ENCODE measurements around the gene PSAT1.

Gene PSAT1

DNA sequence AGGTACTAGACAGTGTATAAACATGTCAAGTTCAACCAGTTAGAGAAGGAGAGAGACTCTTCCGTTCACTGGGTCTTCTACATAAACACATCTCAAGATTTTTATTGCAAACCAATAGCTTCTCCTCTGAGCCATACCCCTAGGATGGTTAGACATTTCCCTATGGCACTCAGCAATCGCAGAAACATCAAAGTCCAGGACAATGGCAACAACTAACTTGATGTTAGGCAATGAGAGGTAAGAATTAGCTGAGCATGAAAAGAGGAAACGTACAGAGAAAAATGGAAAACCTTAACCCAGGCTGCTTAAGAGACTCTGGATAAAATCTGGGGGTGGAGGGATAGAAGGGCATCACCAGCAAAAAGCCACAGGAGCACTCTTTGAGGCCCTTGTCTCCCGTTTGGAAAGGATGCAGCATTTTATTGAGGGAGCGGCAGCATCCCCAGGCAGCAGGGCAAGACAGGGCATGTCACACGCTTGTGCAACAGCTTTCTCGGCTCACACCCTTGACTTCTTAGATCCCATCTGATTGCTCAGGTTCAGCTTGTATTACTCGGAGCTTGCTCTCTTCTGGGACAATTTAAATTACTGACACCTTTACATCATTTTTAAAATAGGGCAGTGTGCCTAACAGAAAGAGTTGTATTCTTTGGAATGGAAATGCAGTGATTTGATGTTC is 8.6 kb upstream of the PSAT1 start:
- no peak for TF ChIP-seq FOXM1 (IDR thresholded peaks at IDR 0.05; ENCODE audit: borderline replicate concordance, low read depth)
- no peak for TF ChIP-seq TCF12 (IDR thresholded peaks at IDR 0.05; ENCODE audit: low read depth)
- TF ChIP-seq CEBPB (IDR thresholded peaks at IDR 0.05): no peak
- TF ChIP-seq RAD21 (IDR thresholded peaks at IDR 0.05; ENCODE audit: low read depth): no peak
- no peak for TF ChIP-seq NFIC (IDR thresholded peaks at IDR 0.05)
- TF ChIP-seq EGR1 (IDR thresholded peaks at IDR 0.05): no peak
- TF ChIP-seq, protein P1, sequence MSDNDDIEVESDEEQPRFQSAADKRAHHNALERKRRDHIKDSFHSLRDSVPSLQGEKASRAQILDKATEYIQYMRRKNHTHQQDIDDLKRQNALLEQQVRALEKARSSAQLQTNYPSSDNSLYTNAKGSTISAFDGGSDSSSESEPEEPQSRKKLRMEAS (IDR thresholded peaks at IDR 0.05): no peak
- no peak for TF ChIP-seq CREB1 (IDR thresholded peaks at IDR 0.05; ENCODE audit: low read depth)
- no peak for TF ChIP-seq TAF1 (IDR thresholded peaks at IDR 0.05; ENCODE audit: low read depth)
- no peak for TF ChIP-seq REST (IDR thresholded peaks at IDR 0.05; ENCODE audit: low read depth)
- TF ChIP-seq ZBTB7A (IDR thresholded peaks at IDR 0.05; ENCODE audit: low read depth): no peak
- TF ChIP-seq YY1 (IDR thresholded peaks at IDR 0.05; ENCODE audit: low read depth): no peak
- TF ChIP-seq TEAD4 (IDR thresholded peaks at IDR 0.05): no peak
- no peak for TF ChIP-seq EP300 (IDR thresholded peaks at IDR 0.05; ENCODE audit: borderline replicate concordance)
- TF ChIP-seq, protein P2, sequence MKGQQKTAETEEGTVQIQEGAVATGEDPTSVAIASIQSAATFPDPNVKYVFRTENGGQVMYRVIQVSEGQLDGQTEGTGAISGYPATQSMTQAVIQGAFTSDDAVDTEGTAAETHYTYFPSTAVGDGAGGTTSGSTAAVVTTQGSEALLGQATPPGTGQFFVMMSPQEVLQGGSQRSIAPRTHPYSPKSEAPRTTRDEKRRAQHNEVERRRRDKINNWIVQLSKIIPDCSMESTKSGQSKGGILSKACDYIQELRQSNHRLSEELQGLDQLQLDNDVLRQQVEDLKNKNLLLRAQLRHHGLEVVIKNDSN (IDR thresholded peaks at IDR 0.05): no peak

DNA sequence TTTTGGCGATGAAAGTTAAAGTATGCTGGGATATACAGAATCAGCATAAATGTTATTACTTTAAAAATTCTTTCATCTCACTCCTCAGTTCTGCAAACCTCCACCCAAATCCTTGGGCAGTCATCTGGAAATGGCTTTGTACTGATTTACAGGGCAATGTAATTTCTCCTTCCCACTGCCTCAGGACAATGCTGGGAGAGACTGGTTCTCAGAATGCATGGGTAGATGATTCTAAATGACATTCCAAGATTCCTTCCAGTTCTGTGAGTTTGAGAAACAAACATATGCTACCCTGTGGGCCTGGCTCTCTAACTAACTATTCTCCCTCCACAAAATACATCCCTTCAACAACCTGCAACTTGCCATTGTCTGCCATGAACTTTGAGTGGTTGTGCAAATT is 7.5 kb upstream of the PSAT1 start:
- TF ChIP-seq REST (IDR thresholded peaks at IDR 0.05; ENCODE audit: low read depth): no peak
- TF ChIP-seq EGR1 (IDR thresholded peaks at IDR 0.05): no peak
- TF ChIP-seq, protein P1 (IDR thresholded peaks at IDR 0.05): peak; percentile 56; the same call in 1 of the 2 replicates
- TF ChIP-seq TEAD4 (IDR thresholded peaks at IDR 0.05): peak; percentile 88
- TF ChIP-seq TCF12 (IDR thresholded peaks at IDR 0.05; ENCODE audit: low read depth): peak; percentile 61; the same call in 1 of the 2 replicates
- no peak for TF ChIP-seq CREB1 (IDR thresholded peaks at IDR 0.05; ENCODE audit: low read depth)
- peak; percentile 80; the same call in 1 of the 2 replicates for TF ChIP-seq EP300 (IDR thresholded peaks at IDR 0.05; ENCODE audit: borderline replicate concordance)
- no peak for TF ChIP-seq YY1 (IDR thresholded peaks at IDR 0.05; ENCODE audit: low read depth)
- no peak for TF ChIP-seq RAD21 (IDR thresholded peaks at IDR 0.05; ENCODE audit: low read depth)
- TF ChIP-seq, protein P2 (IDR thresholded peaks at IDR 0.05): no peak
- peak; percentile 38; the same call in 1 of the 2 replicates for TF ChIP-seq NFIC (IDR thresholded peaks at IDR 0.05)
- TF ChIP-seq CEBPB (IDR thresholded peaks at IDR 0.05): no peak
- no peak for TF ChIP-seq TAF1 (IDR thresholded peaks at IDR 0.05; ENCODE audit: low read depth)
- no peak for TF ChIP-seq ZBTB7A (IDR thresholded peaks at IDR 0.05; ENCODE audit: low read depth)
- TF ChIP-seq FOXM1 (IDR thresholded peaks at IDR 0.05; ENCODE audit: borderline replicate concordance, low read depth): 0 out of 2 replicates have a peak, but pooled peaks have one; percentile 45

- no peak for TF ChIP-seq EP300 (IDR thresholded peaks at IDR 0.05; ENCODE audit: borderline replicate concordance)
- no peak for TF ChIP-seq NFIC (IDR thresholded peaks at IDR 0.05)
- no peak for TF ChIP-seq REST (IDR thresholded peaks at IDR 0.05; ENCODE audit: low read depth)
- no peak for TF ChIP-seq CEBPB (IDR thresholded peaks at IDR 0.05)
- TF ChIP-seq RAD21 (IDR thresholded peaks at IDR 0.05; ENCODE audit: low read depth): no peak
These were observed 5.5 kb upstream of the PSAT1 start for GRCh38 chr9:78291240-78291925.

- TF ChIP-seq TAF1 (IDR thresholded peaks at IDR 0.05; ENCODE audit: low read depth) (no peak), ZBTB7A (IDR thresholded peaks at IDR 0.05; ENCODE audit: low read depth) (no peak), YY1 (IDR thresholded peaks at IDR 0.05; ENCODE audit: low read depth) (no peak)
These were observed 4.9 kb upstream of the PSAT1 start for GRCh38 chr9:78292026-78292425.

All from Ishikawa (cell line).